Measurements from ENCODE around the gene OAS3.

Gene OAS3

DNA sequence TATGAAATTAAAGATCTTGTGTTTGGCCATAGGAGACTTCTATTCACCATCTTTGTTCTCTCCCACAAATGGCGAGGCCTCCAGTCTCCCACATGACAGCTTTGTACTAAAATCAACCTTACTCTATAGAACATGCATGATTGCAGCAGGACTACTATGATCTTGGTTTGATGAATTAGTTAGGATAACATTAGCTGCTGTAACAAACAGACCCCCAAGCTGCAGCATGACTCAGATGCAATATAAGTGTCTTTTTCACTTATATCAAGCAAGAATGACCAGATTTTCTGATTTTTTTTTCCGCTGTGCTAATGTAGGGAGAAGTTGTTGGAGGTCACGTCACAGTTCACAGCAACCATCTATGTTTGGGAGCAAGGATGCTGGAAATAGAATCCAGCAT is 10.8 kb upstream of the OAS3 start:
- TF ChIP-seq, protein P1, sequence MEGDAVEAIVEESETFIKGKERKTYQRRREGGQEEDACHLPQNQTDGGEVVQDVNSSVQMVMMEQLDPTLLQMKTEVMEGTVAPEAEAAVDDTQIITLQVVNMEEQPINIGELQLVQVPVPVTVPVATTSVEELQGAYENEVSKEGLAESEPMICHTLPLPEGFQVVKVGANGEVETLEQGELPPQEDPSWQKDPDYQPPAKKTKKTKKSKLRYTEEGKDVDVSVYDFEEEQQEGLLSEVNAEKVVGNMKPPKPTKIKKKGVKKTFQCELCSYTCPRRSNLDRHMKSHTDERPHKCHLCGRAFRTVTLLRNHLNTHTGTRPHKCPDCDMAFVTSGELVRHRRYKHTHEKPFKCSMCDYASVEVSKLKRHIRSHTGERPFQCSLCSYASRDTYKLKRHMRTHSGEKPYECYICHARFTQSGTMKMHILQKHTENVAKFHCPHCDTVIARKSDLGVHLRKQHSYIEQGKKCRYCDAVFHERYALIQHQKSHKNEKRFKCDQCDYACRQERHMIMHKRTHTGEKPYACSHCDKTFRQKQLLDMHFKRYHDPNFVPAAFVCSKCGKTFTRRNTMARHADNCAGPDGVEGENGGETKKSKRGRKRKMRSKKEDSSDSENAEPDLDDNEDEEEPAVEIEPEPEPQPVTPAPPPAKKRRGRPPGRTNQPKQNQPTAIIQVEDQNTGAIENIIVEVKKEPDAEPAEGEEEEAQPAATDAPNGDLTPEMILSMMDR (IDR thresholded peaks at IDR 0.05; ENCODE audit: low read depth, low read length, missing control alignments) = no peak
- no peak for DNase-seq (ENCODE audit: extremely low read depth, low read depth)
- H3K4me3 ChIP-seq (replicated peaks; ENCODE audit: low read depth, low read length) = no peak overlapping the region

DNA sequence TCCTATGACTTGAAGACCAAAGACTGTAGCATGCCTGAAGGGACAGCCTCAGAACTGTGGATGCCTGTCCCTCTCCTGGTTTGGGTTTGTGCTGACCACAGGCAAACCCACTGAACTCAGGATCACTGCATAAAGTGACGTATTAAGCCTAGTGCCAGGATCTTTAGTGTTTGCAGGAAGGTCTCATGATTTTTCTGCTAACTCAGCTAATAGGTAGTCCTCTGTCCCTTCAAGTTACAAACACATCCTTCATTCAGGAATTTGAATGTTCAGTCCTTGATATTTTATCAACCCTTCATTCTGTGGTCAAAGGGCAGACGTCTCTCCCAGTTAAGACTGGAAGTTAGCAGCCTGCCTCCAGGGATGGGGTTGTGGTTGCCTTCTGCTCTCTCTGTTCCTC is 10.3 kb upstream of the OAS3 start:
- no peak for DNase-seq (ENCODE audit: extremely low read depth, low read depth)
- TF ChIP-seq, protein P1 (IDR thresholded peaks at IDR 0.05; ENCODE audit: low read depth, low read length, missing control alignments) = no peak
- no peak overlapping the region for H3K4me3 ChIP-seq (replicated peaks; ENCODE audit: low read depth, low read length)

DNA sequence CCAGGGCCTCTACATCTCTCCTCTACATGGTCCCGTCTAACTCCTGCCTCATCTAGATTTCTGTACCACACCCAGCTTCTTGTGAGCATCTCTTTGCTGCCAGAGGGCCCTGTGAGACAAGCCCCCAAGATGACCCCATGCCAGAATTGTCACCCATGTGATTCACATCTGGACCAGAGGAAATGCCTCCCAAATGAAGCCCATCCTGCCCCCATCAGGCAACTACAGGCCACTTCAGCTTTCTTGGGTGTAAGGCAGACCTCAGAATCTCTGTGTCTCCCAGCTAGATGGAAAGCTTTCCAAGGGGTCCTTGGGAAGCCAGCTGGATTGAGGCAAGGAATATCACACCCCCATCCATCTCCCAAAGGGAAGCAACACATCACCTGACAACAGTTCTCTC is 9.3 kb upstream of the OAS3 start:
- DNase-seq (ENCODE audit: extremely low read depth, low read depth) = no peak
- TF ChIP-seq, protein P1 (IDR thresholded peaks at IDR 0.05; ENCODE audit: low read depth, low read length, missing control alignments) = no peak
- no peak overlapping the region for H3K4me3 ChIP-seq (replicated peaks; ENCODE audit: low read depth, low read length)

DNA sequence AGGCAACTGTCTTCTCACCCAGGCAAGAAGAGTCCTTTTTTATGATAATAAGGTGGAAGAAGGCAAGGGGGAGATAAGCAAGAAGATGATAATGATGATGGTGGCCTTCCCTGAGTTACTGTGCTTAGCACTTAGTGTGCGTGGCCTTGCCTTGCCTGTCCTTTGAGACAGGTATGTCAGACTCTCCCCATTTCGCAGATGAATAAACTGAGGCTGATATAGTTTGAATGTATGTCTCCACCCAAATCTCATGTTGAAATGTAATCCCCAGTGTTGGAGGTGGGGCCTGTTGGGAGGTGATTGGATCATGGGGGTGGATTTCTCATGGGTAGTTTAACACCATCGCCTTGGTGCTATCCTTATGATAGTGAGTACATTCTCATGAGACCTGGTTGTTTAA is 8.6 kb upstream of the OAS3 start:
- TF ChIP-seq, protein P1 (IDR thresholded peaks at IDR 0.05; ENCODE audit: low read depth, low read length, missing control alignments) = no peak
- no peak overlapping the region for H3K4me3 ChIP-seq (replicated peaks; ENCODE audit: low read depth, low read length)
- no peak for DNase-seq (ENCODE audit: extremely low read depth, low read depth)

DNA sequence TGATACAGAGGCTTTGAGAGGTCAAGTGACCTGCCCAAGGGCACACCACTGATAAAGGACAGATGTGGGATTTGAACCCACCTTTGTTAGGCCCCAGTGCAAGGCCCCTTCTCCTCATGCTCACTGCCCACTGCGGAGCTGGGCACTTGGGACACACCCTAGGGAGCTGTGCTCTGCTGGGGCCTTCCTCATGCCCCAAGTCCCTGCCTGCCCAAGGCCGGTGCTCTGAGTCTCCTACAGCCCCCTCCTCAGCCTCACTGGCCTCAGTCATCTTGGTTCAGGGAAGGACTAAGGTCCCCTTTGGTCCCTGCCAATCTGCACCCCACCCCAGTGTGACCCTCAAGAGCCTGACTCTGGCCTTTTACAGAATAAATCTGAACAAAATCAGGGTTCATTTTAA is 7.9 kb upstream of the OAS3 start:
- DNase-seq (ENCODE audit: extremely low read depth, low read depth) = no peak
- no peak overlapping the region for H3K4me3 ChIP-seq (replicated peaks; ENCODE audit: low read depth, low read length)
- TF ChIP-seq, protein P1 (IDR thresholded peaks at IDR 0.05; ENCODE audit: low read depth, low read length, missing control alignments) = no peak

DNA sequence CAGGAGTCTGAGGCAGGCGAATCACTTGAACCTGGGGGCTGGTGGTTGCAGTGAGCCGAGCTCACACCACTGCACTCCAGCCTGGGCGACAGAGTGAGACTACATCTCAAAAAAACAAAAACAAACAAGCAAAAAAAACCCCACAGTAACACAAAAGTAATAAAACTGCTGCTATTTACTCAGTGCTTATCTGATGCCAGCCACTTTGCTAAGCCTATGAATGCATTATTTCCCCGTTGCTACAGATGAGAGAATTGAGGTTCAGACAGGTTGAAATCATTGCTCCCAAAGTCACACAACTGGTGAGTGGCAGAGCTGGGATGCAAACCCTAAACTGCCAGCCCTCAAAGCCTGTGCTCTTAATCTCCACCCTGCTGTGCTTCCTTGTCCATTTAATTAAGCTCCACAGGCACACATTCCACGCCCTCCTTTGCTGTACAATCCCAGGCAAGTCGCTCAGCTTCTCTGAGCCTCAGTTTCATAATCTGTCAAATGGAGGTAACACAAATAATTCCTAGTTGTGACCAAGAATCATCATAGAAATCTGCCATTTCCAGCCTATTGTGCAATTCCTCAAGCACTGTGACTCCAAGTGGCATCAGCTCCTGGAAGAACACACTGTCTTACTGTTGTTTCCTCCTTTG is 5.7 kb upstream of the OAS3 start:
- no peak for DNase-seq (ENCODE audit: extremely low read depth, low read depth)
- TF ChIP-seq, protein P1 (IDR thresholded peaks at IDR 0.05; ENCODE audit: low read depth, low read length, missing control alignments) = no peak
- H3K4me3 ChIP-seq (replicated peaks; ENCODE audit: low read depth, low read length) = no peak overlapping the region

DNA sequence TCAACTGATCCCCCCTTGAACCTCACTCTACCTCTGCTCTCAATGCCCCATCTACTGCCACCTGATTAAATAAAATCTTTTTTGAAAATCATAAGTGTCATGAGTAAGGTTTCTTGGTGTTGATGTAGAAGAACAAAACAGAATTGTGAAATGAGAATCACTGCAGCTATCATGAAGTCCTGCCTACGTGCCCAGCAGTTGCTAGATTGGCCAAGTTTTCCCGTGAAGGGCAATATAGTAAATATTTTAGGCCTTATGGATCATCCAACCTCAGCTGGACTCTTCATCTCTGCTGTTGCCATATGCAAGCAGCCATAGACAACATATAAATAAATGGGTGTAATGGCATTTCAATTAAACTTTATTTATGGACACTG is 5.2 kb upstream of the OAS3 start:
- DNase-seq (ENCODE audit: extremely low read depth, low read depth) = no peak
- TF ChIP-seq, protein P1 (IDR thresholded peaks at IDR 0.05; ENCODE audit: low read depth, low read length, missing control alignments) = no peak
- no peak overlapping the region for H3K4me3 ChIP-seq (replicated peaks; ENCODE audit: low read depth, low read length)
